SK-N-MC (cell line): ENCODE data around the gene MSH3.

Experiments used
- DNase-seq: peaks from one replicate; pipeline ENCODE4 v3.0.0-alpha.2; 2011; ENCODE audit warnings: low read depth, low spot score
- H3K27ac ChIP-seq: fragments of 200-600 bp; sonication (generic); 2 replicates; pipeline ENCODE4 v1.5.1; 2016; ENCODE audit warnings: mixed run types
- H3K36me3 ChIP-seq: fragments of 200-600 bp; sonication (generic); 2 replicates; pipeline ENCODE4 v1.6.1; 2017; ENCODE audit warnings: antibody characterized with exemption, low read length, mixed read lengths; ENCODE audit not compliant: insufficient read depth
- H3K4me3 ChIP-seq: fragments of 200-600 bp; sonication (generic); 2 replicates; pipeline ENCODE4 v1.5.1; 2016
- H3K9ac ChIP-seq: fragments of 200-600 bp; sonication (generic); 2 replicates; pipeline ENCODE4 v1.8.0; 2017; ENCODE audit warnings: mixed run types, mixed read lengths; ENCODE audit not compliant: insufficient read length
- H3K9me3 ChIP-seq: fragments of 200-600 bp; sonication (generic); 2 replicates; pipeline ENCODE4 v1.6.1; 2017; ENCODE audit warnings: low read depth, mild to moderate bottlenecking, antibody characterized with exemption, low read length, moderate library complexity, mixed read lengths
- EZH2 ChIP-seq: fragments of 200-600 bp; sonication (generic); IDR thresholded peaks from one replicate; pipeline ENCODE4 v1.6.1; 2017; ENCODE audit warnings: antibody characterized with exemption
- FOXP2 ChIP-seq: optimal IDR thresholded peaks from 2 replicates; pipeline ENCODE3; 2011; ENCODE audit warnings: mild to moderate bottlenecking, moderate library complexity; ENCODE audit not compliant: insufficient read depth; ENCODE audit errors: extremely low read length, control extremely low read depth
- POLR2AphosphoS5 ChIP-seq: IDR thresholded peaks from 2 replicates; pipeline ENCODE4 v1.6.1; 2012; ENCODE audit warnings: mild to moderate bottlenecking, low read depth, low read length, borderline replicate concordance

The MSH3 gene

DNA sequence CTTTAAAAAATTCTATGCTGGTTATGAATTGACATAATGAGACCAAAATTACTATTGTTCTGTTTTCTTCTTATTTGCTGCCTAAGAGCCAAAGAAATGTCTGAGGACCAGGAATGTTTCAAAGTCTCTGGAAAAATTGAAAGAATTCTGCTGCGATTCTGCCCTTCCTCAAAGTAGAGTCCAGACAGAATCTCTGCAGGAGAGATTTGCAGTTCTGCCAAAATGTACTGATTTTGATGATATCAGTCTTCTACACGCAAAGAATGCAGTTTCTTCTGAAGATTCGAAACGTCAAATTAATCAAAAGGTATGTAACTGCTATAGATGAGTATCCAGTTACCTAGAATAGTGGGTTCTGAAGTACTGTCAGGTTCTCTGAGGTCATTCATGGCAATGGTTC lies 10.6 kb downstream of the MSH3 start:
- TF ChIP-seq POLR2AphosphoS5 (no peak), EZH2 (no peak), FOXP2 (no peak)

DNA sequence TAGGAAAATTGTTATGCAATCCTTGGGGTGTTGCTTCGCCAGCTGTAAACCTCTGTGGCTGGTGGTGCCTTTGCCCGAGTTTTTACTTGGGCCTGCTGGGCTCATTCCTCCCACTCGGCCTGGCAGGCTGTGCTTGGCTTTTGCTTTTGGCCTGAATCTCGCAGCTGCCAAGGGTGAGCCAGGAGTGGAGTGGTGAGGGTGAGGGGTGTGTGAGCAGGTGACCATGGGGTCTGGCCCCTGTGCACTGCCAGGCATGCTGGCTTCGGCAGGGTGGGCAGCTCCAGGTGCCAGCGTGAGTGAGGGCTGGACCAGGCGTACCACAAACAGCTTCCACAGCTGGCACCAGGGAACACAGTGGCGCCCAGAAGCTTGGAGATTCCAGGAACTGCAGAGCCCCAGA lies 12.9 kb downstream of the MSH3 start:
- Histone ChIP-seq H3K4me3 (no peak overlapping the region), H3K9ac (no peak overlapping the region), H3K9me3 (no peaks in the 10 kb centered on the region), H3K36me3 (peaks cover 46% of the 10 kb centered on the region), H3K27ac (no peak overlapping the region)
- TF ChIP-seq EZH2 (no peak), FOXP2 (no peak), POLR2AphosphoS5 (no peak)
- no peak for DNase-seq

More for the DNA sequence above, 10.6 kb downstream of the MSH3 start:
- no peak overlapping the region for H3K4me3 ChIP-seq
- H3K9ac ChIP-seq: no peak overlapping the region
- H3K27ac ChIP-seq: no peak overlapping the region
- H3K36me3 ChIP-seq: peaks cover 63% of the 10 kb centered on the region
- DNase-seq: no peak
- H3K9me3 ChIP-seq: no peaks in the 10 kb centered on the region

DNA sequence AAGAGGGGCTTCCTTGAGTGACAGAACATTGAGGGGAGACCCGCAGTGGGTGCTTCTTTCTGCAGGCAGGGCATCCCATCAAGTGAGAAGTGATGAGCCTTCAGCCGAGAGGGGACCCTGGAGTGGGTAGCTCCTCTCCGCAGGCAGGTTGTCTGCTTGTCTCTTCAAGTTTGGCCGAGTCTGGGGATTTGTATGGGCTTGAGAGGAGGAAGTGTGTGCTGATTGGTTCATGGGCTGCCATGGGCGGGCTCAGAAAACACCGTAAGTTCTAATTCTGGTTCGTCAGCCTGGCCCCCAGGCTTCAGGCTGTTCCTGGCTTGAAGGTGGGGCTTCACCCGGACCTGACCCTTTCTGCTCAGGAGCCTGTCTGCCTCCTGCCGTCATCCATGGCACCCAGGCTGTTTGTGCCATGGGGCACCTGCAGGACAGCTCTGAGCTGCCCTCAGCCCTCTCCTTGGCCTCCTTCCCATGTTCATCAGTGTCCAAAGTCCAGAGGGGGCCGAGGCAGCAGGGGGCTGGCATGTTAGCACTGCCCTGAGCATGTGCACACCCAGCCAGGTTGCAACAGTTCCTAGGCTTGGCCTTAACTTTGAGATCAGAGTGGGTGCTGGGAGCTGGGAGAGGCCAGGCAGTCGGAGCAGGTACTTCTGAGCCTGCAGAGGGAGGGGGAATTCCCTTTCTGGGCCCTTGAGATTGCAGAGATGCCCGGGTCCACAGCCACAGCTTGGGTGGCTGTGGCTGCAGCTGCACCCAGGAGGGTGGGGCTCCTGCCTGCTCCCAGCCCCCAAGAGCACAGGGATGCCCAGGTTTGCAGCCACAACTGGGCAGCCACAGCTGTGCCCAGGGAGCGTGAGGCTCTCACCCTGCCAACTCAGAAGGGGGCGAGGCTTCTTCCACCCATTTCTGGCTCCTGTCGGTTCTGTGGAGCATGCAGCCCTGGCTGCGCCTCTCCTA lies 13.8 kb downstream of the MSH3 start:
- no peaks in the 10 kb centered on the region for H3K9me3 ChIP-seq
- no peak overlapping the region for H3K9ac ChIP-seq
- TF ChIP-seq FOXP2 (no peak), POLR2AphosphoS5 (no peak), EZH2 (no peak)
- H3K27ac ChIP-seq: no peak overlapping the region
- DNase-seq: no peak
- peaks cover 47% of the 10 kb centered on the region for H3K36me3 ChIP-seq
- no peak overlapping the region for H3K4me3 ChIP-seq

DNA sequence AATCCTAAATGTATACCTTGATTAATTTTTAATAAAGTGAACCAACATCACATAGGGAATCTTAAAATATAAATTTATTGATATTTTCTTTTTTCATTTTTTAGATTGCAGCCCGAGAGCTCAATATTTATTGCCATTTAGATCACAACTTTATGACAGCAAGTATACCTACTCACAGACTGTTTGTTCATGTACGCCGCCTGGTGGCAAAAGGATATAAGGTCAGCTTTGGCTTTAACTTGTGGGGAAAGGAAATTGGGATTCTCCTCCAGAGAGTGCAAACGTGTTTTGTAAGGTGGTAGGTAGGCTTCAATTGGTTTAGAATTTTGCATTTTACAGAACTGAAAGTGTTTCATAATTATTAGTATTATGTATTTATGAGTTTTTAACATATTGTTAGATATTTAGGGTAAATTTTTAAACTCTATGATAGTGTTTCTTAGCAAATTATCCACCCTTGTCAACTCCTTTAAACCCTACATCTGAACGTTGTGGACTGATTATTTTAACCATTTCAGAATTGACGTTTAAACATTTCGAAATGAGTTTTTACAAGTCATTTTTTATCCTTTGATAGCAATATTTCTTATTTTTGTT lies 17.8 kb downstream of the MSH3 start:
- H3K36me3 ChIP-seq: peaks cover 42% of the 10 kb centered on the region
- no peak overlapping the region for H3K4me3 ChIP-seq

DNA sequence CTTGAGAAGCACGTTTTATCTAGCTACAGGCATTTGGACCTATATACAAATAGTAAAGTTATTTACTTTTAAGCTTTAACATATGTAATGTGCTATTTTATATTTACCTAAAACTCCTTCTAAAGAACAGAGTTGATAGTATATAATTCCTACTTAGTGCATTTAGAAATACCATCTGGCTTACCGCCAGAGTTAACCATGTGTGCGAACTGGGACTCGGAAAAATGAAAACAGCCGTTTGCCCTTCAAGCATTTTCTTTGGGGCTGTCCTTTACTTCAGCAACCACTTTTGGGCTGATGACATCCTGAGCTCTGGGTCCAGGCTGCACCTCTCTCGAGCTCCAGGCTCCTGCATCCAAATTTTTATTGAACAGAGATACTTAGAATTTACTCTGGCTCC lies 22.3 kb downstream of the MSH3 start:
- Histone ChIP-seq H3K27ac (no peak overlapping the region), H3K36me3 (peaks cover 44% of the 10 kb centered on the region), H3K9ac (no peak overlapping the region), H3K4me3 (no peak overlapping the region), H3K9me3 (no peaks in the 10 kb centered on the region)
- DNase-seq: no peak
- TF ChIP-seq EZH2: no peak
- TF ChIP-seq POLR2AphosphoS5: no peak
- no peak for TF ChIP-seq FOXP2

More for the DNA sequence above, 17.8 kb downstream of the MSH3 start:
- no peak overlapping the region for H3K9ac ChIP-seq
- H3K9me3 ChIP-seq: no peaks in the 10 kb centered on the region
- TF ChIP-seq POLR2AphosphoS5 (no peak), EZH2 (no peak), FOXP2 (no peak)
- peak; percentile 62 for DNase-seq
- H3K27ac ChIP-seq: no peak overlapping the region

DNA sequence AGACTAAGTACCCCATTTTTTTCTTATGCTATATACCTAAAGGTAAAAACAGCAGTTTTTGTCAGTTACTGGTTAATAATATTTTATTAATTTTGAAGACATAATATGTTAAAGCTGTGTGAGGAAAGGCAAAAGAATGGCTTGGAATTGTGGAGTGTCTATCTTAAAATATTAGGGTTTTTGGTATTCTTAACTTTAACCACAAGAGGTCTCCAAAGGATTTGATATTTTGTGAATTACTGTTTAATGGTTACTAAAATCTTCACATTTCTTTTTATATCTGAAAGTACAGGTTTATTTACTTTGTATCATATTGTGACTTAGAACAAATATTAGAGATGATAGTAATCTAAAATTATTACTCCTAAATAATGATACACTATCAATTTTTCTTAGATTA lies 32.3 kb downstream of the MSH3 start:
- Histone ChIP-seq H3K9ac (no peak overlapping the region), H3K9me3 (no peaks in the 10 kb centered on the region), H3K36me3 (peaks cover 17% of the 10 kb centered on the region), H3K27ac (no peak overlapping the region), H3K4me3 (no peak overlapping the region)
- TF ChIP-seq FOXP2 (no peak), POLR2AphosphoS5 (no peak), EZH2 (no peak)
- no peak for DNase-seq

DNA sequence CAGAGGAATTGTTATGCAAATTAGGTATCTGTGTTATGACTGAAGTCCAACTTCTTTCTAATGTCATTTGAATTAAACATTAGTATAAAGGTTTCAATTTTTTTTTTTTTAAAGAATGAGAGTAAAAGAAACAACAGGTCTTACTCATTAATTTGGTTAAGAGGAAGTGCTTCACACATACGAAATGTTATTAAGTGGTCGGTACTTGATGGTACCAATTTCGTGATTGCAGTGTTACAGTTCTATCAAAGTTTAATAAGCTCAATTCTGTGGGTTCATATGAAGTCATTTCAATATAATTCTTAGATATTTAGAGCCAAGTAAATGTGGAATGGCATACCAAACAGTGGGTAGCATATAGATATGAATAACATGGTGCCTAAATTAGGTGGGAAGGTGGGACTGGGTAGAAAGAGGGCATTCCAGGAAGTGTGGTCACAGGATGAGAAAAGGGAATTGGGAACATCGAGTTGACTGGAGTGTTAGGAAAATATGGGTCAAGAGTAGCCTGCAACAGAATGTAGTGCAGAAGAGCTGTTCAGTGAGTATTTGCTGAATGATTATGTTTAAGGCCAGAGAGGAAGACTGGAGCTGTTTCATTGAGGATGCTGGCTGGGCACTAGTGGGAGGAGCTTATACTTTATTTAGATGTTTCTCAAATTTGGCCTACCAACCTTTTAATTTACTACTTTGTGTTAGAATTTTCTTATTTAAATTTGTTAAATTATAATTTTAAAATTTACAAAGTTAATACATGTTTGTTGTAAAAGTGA lies 34.4 kb downstream of the MSH3 start:
- DNase-seq: no peak
- Histone ChIP-seq H3K36me3 (peaks cover 2% of the 10 kb centered on the region; the same call in 1 of the 2 replicates), H3K27ac (no peak overlapping the region), H3K9ac (no peak overlapping the region), H3K9me3 (no peaks in the 10 kb centered on the region), H3K4me3 (no peak overlapping the region)
- TF ChIP-seq EZH2 (no peak), POLR2AphosphoS5 (no peak), FOXP2 (no peak)

DNA sequence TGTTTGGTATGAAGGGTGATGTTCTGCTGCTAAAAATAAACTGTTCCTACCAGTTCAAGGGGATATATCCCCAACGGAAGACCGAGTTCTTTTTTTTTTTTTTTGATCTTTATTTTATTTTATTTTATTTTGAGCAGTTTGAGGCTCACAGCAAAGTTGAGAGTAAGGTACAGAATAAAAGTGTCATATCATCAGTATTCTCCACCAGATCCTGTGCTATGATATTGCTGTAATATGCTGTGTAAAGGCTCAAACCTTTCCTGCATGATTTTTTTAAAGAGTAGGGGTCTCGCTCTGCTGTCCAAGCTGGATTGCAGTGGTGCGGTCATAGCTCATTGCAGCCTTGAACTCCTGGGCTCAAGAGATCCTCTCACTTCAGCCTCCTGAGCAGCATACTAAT lies 35.2 kb downstream of the MSH3 start:
- H3K27ac ChIP-seq: no peak overlapping the region
- DNase-seq: no peak
- TF ChIP-seq FOXP2 (no peak), EZH2 (no peak), POLR2AphosphoS5 (no peak)
- no peaks in the 10 kb centered on the region for H3K36me3 ChIP-seq
- H3K9me3 ChIP-seq: no peaks in the 10 kb centered on the region
- no peak overlapping the region for H3K9ac ChIP-seq
- H3K4me3 ChIP-seq: no peak overlapping the region
